ENCODE results near the gene MCC.
A peak's percentile ranks its signal among the peaks of the same experiment; 100 is the strongest.
"Not testable (repeated sequence)": the region's sequence is repeated elsewhere in the genome, so short reads cannot be mapped to it uniquely, and the experiment has no call there.

Gene MCC

DNA sequence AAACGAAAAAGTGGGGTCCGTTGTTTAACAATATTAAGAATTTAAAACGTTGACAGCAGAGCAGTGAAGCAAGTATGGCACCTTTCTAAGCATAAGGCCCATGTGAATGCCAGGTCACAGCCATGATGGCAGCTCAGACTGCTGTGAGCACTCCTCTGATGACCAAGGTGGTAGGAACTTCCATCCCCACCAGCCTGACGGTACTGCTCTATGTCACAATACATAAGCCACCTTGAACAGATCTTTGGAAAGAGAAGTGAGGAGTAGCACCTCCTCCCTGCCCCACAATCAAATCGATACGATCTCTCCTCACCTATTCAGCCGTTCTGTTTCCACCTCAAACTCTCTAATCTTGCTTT is 405.7 kb downstream of the MCC start:
- Histone ChIP-seq H2BK12ac (ENCODE audit: low read length) (peak overlapping the region; percentile 78), H4K91ac (ENCODE audit: low read depth, low read length) (peak overlapping the region; percentile 70), H3K9ac (ENCODE audit: low read length) (no peak overlapping the region), H4K8ac (ENCODE audit: low read depth, low read length) (peak overlapping the region; percentile 11), H3K9me3 (ENCODE audit: insufficient read depth, low read depth, low read length) (no peaks in the 10 kb centered on the region), H2BK120ac (ENCODE audit: insufficient read depth, low read length, poor library complexity) (peak overlapping the region; percentile 62), H3K27me3 (ENCODE audit: insufficient read depth, low read length) (no peaks in the 10 kb centered on the region), H3K27ac (ENCODE audit: low read depth, low read length) (peak overlapping the region; percentile 82), H3K4me1 (ENCODE audit: control insufficient read depth in 1 of 2, insufficient read depth in 2 of 2, low read length in 2 of 2) (peaks cover 10 to 25% of the 10 kb centered on the region in 2 experiments), H3K79me2 (ENCODE audit: control insufficient read depth, insufficient read depth, low read length, poor library complexity) (peaks cover 1% of the 10 kb centered on the region), H3K18ac (ENCODE audit: low read length) (peak overlapping the region; percentile 25), H3K14ac (ENCODE audit: low read length) (peak overlapping the region; percentile 36), H3K4me3 (ENCODE audit: low read depth, low read length) (no peak overlapping the region), H3K23ac (ENCODE audit: low read length) (no peak overlapping the region), H3K36me3 (ENCODE audit: control insufficient read depth in 1 of 2, insufficient read depth in 2 of 2, low read length in 2 of 2) (no peaks in the 10 kb centered on the region), H2AK5ac (ENCODE audit: low read length) (peak overlapping the region; percentile 72), H3K4ac (ENCODE audit: low read depth, low read length) (peak overlapping the region; percentile 35), H3K4me2 (ENCODE audit: low read length) (no peak overlapping the region), H3K79me1 (ENCODE audit: low read length) (peaks cover 11% of the 10 kb centered on the region), H2BK5ac (ENCODE audit: low read depth, low read length, poor library complexity) (peak overlapping the region; percentile 11), H4K12ac (ENCODE audit: low read depth, low read length) (no peak overlapping the region), H2AFZ (ENCODE audit: insufficient read depth, low read length, poor library complexity) (no peak overlapping the region)
- peak; percentile 49 to 58 for DNase-seq
- WGBS (ENCODE audit: extremely low coverage, insufficient coverage, insufficient read length) = 100% methylated on average over 3 of the region's 7 CpGs

DNA sequence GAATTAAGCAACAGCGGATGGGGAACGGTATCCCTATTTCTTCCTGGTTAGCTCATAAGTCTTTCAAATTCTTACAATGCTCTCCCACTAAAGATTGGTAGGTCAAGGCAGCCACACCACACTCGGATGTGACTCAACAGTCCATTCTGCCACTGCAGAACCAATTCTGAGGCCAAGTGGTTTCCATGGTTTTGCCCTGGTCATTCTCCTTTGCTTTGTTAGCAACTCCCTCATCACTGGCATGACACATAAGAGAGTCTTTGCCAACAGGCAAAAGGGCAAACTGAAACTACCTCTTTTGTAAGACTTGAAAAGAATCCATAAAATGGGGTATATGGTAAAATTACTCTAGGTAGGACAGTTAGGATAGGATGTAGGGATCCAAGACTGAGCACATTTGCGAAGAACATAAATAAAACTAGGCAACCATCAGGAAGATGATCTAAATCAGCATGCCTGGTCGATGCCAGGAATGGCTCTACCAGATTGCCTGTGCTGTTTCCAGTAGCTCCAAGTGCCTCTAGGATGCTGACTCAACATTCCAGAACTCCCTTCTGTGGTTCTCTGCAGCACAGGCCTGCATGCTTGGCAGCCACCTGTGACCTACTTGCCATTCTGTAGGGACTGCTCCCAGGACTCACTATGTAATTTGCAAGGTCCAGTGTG is 406.2 kb downstream of the MCC start:
- H2BK120ac ChIP-seq (ENCODE audit: insufficient read depth, low read length, poor library complexity) = peak overlapping the region; percentile 3
- H3K4me3 ChIP-seq (ENCODE audit: low read depth, low read length) = no peak overlapping the region
- H3K4me1 ChIP-seq (ENCODE audit: control insufficient read depth in 1 of 2, insufficient read depth in 2 of 2, low read length in 2 of 2) = peaks cover 10 to 25% of the 10 kb centered on the region in 2 experiments
- H3K18ac ChIP-seq (ENCODE audit: low read length) = no peak overlapping the region
- no peaks in the 10 kb centered on the region for H3K9me3 ChIP-seq (ENCODE audit: insufficient read depth, low read depth, low read length)
- H4K91ac ChIP-seq (ENCODE audit: low read depth, low read length) = peak overlapping the region; percentile 70
- peaks cover 1% of the 10 kb centered on the region for H3K79me2 ChIP-seq (ENCODE audit: control insufficient read depth, insufficient read depth, low read length, poor library complexity)
- no peak overlapping the region for H3K4me2 ChIP-seq (ENCODE audit: low read length)
- H4K12ac ChIP-seq (ENCODE audit: low read depth, low read length) = no peak overlapping the region
- no peak overlapping the region for H3K23ac ChIP-seq (ENCODE audit: low read length)
- H3K4ac ChIP-seq (ENCODE audit: low read depth, low read length) = no peak overlapping the region
- H3K14ac ChIP-seq (ENCODE audit: low read length) = no peak overlapping the region
- peaks cover 11% of the 10 kb centered on the region for H3K79me1 ChIP-seq (ENCODE audit: low read length)
- H2BK12ac ChIP-seq (ENCODE audit: low read length) = no peak overlapping the region
- no peak overlapping the region for H2AK5ac ChIP-seq (ENCODE audit: low read length)
- no peak overlapping the region for H3K9ac ChIP-seq (ENCODE audit: low read length)
- DNase-seq = peak; percentile 81 to 87
- H2BK5ac ChIP-seq (ENCODE audit: low read depth, low read length, poor library complexity) = peak overlapping the region; percentile 11
- H2AFZ ChIP-seq (ENCODE audit: insufficient read depth, low read length, poor library complexity) = no peak overlapping the region
- no peaks in the 10 kb centered on the region for H3K27me3 ChIP-seq (ENCODE audit: insufficient read depth, low read length)
- H3K36me3 ChIP-seq (ENCODE audit: control insufficient read depth in 1 of 2, insufficient read depth in 2 of 2, low read length in 2 of 2) = no peaks in the 10 kb centered on the region
- no peak overlapping the region for H4K8ac ChIP-seq (ENCODE audit: low read depth, low read length)
- WGBS (ENCODE audit: extremely low coverage, insufficient coverage, insufficient read length) = no CpG with 5 or more reads among the region's 5 CpGs
- H3K27ac ChIP-seq (ENCODE audit: low read depth, low read length) = peak overlapping the region; percentile 82

DNA sequence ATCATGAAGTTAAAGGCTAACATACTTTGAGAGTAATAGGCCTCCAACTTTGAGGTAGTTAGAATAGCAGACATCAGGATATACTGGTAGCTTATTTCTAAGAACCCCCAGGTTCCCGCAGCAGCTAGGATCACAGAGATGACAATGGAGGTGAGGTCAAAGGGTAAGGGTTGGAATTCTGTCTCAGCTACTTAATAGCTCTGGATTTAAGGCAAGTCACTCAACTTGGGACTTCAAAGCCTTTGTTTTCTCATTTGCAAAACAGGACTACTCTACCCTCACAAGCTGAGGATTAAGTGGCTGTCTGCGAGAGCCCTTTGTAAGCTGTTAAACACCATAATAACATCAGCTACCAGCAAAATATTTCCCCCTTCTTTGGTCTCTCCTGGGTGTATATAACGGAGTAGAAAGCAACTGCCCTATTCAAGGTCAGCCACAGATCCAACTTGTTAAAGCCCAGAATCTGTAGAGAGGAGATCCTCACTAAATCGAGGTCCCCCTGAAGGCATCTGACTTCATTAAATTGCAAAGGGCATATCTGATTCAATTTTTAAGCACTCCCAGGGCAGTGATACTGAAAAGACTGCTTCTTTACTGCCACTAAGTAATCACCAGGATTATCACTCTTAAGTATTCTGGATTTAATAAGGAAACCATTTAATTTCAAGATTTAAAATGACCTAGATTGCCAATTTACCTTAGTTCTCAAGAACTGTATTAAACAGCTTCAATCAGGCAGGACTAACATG is 407.0 kb downstream of the MCC start:
- Histone ChIP-seq H4K8ac (ENCODE audit: low read depth, low read length) (no peak overlapping the region), H3K18ac (ENCODE audit: low read length) (no peak overlapping the region), H3K27me3 (ENCODE audit: insufficient read depth, low read length) (no peaks in the 10 kb centered on the region), H2AK5ac (ENCODE audit: low read length) (no peak overlapping the region), H3K14ac (ENCODE audit: low read length) (no peak overlapping the region), H2BK5ac (ENCODE audit: low read depth, low read length, poor library complexity) (peak overlapping the region; percentile 52), H3K4me3 (ENCODE audit: low read depth, low read length) (no peak overlapping the region), H3K79me1 (ENCODE audit: low read length) (peaks cover 11% of the 10 kb centered on the region), H3K79me2 (ENCODE audit: control insufficient read depth, insufficient read depth, low read length, poor library complexity) (peaks cover 1% of the 10 kb centered on the region), H4K91ac (ENCODE audit: low read depth, low read length) (no peak overlapping the region), H2AFZ (ENCODE audit: insufficient read depth, low read length, poor library complexity) (no peak overlapping the region), H3K36me3 (ENCODE audit: control insufficient read depth in 1 of 2, insufficient read depth in 2 of 2, low read length in 2 of 2) (no peaks in the 10 kb centered on the region), H2BK12ac (ENCODE audit: low read length) (no peak overlapping the region), H4K12ac (ENCODE audit: low read depth, low read length) (no peak overlapping the region), H3K27ac (ENCODE audit: low read depth, low read length) (peak overlapping the region; percentile 82), H3K9ac (ENCODE audit: low read length) (no peak overlapping the region), H3K9me3 (ENCODE audit: insufficient read depth, low read depth, low read length) (no peaks in the 10 kb centered on the region), H3K4ac (ENCODE audit: low read depth, low read length) (no peak overlapping the region), H3K23ac (ENCODE audit: low read length) (no peak overlapping the region), H3K4me1 (ENCODE audit: control insufficient read depth in 1 of 2, insufficient read depth in 2 of 2, low read length in 2 of 2) (peaks cover 10 to 25% of the 10 kb centered on the region in 2 experiments), H2BK120ac (ENCODE audit: insufficient read depth, low read length, poor library complexity) (no peak overlapping the region), H3K4me2 (ENCODE audit: low read length) (peak overlapping the region; percentile 19)
- DNase-seq = peak in 1 of 2 donors; percentile 19
- WGBS (ENCODE audit: extremely low coverage, insufficient coverage, insufficient read length) = no CpG with 5 or more reads among the region's 4 CpGs

DNA sequence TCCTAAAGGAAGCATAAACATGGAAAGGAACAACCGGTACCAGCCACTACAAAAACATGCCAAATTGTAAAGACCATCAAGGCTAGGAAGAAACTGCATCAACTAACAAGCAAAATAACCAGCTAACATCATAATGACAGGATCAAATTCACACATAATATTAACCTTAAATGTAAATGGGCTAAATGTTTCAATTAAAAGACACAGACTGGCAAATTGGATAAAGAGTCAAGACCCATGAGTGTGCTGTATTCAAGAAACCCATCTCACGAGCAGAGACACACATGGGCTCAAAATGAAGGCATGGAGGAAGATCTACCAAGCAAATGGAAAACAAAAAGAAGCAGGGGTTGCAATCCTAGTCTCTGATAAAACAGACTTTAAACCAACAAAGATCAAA is 411.6 kb downstream of the MCC start:
- not testable (repeated sequence) for H2BK12ac ChIP-seq (ENCODE audit: low read length); H3K18ac ChIP-seq (ENCODE audit: low read length); H3K14ac ChIP-seq (ENCODE audit: low read length); H3K4me3 ChIP-seq (ENCODE audit: low read depth, low read length); DNase-seq; H3K79me2 ChIP-seq (ENCODE audit: control insufficient read depth, insufficient read depth, low read length, poor library complexity); H3K27ac ChIP-seq (ENCODE audit: low read depth, low read length); H2BK5ac ChIP-seq (ENCODE audit: low read depth, low read length, poor library complexity); H3K4ac ChIP-seq (ENCODE audit: low read depth, low read length); H3K9me3 ChIP-seq (ENCODE audit: insufficient read depth, low read depth, low read length); H3K4me2 ChIP-seq (ENCODE audit: low read length); H4K91ac ChIP-seq (ENCODE audit: low read depth, low read length); H3K23ac ChIP-seq (ENCODE audit: low read length); H3K79me1 ChIP-seq (ENCODE audit: low read length); H3K27me3 ChIP-seq (ENCODE audit: insufficient read depth, low read length); H3K9ac ChIP-seq (ENCODE audit: low read length); H2AFZ ChIP-seq (ENCODE audit: insufficient read depth, low read length, poor library complexity); H3K36me3 ChIP-seq (ENCODE audit: control insufficient read depth in 1 of 2, insufficient read depth in 2 of 2, low read length in 2 of 2); H3K4me1 ChIP-seq (ENCODE audit: control insufficient read depth in 1 of 2, insufficient read depth in 2 of 2, low read length in 2 of 2); H4K8ac ChIP-seq (ENCODE audit: low read depth, low read length); H2AK5ac ChIP-seq (ENCODE audit: low read length); H4K12ac ChIP-seq (ENCODE audit: low read depth, low read length); H2BK120ac ChIP-seq (ENCODE audit: insufficient read depth, low read length, poor library complexity)
- no CpG with 5 or more reads among the region's 2 CpGs for WGBS (ENCODE audit: extremely low coverage, insufficient coverage, insufficient read length)
